KOPT-K1 (cell line): ENCODE measurements around the gene CCSER1.
"Not testable (repeated sequence)": the region's sequence is repeated elsewhere in the genome, so short reads cannot be mapped to it uniquely, and the experiment has no call there.

Source experiments
- H3K27ac ChIP-seq: fragments of 200-600 bp; sonication (generic); 2 replicates; pipeline ENCODE4 v1.5.1; 2016; ENCODE audit warnings: antibody characterized with exemption, mild to moderate bottlenecking, low read depth, low read length; ENCODE audit not compliant: poor library complexity, severe bottlenecking
- H3K36me3 ChIP-seq: fragments of 200-600 bp; sonication (generic); 2 replicates; pipeline ENCODE4 v1.5.1; 2017; ENCODE audit warnings: antibody characterized with exemption, mild to moderate bottlenecking, low read length, moderate library complexity; ENCODE audit not compliant: insufficient read depth
- H3K9me3 ChIP-seq: fragments of 200-600 bp; sonication (generic); 2 replicates; pipeline ENCODE4 v1.5.1; 2017; ENCODE audit warnings: antibody characterized with exemption, low read length, mild to moderate bottlenecking; ENCODE audit not compliant: insufficient read depth, poor library complexity, severe bottlenecking

The CCSER1 gene

DNA sequence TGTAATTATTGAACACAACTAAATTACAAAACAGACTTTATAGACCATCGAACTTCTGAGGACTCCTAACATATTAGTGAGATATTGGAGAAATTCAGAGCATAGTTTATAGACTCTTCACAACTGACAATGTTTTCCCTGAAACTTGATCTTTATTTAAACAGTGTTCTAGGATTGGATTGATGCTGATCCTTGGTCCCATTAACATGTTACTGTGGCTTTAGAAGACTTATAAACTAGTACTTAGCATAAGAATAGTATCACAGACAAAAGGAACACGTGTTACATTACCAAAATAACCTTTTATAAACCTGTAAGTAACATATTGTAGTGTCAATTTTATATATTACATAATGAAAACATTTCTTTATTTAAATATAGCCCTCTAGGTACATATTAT, 689.6 kb downstream of the CCSER1 start:
- Histone ChIP-seq H3K9me3 (no peaks in the 10 kb centered on the region), H3K36me3 (no peaks in the 10 kb centered on the region), H3K27ac (no peak overlapping the region)

DNA sequence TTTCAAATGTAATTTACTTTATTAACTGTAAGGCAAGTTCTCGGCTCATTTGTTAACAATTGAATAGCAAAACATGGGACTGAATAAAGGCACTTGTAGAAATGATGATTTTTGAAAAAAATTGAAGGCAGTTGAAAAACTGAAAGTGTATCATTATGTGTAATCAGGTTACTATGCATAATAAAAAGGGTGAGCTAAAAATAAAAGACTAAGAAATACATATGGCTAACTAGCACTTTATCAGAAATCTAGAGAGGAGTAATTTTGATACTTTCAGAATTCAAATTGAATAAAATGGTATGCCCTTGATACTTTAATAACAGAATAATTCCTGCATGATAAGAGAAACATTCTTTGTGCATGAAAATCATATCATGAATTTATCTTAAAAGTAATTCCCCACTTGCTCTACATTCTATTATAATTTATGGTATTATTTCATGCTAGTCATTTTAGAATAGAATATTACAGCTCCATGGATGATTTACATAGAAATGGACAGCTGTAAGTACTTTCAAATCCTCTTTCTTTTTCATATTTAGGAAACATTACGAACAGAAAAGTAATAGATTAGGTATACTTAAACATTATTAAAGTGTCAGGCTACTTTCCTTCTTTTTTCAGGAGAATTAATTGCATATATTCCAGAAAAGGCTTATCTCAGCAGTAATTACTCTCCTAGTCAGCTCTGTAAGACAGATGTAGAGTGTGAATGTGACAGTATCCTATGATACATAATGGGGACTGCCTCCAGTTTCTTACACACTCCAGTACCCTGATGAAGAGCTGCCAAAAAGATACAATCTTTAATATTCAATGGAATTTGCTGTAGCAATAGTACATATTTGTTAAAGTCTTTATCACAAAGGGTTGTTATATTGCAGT, 697.3 kb downstream of the CCSER1 start:
- H3K27ac ChIP-seq, result no peak overlapping the region
- H3K9me3 ChIP-seq, result no peaks in the 10 kb centered on the region
- no peaks in the 10 kb centered on the region for H3K36me3 ChIP-seq

- no peak overlapping the region for H3K27ac ChIP-seq
- no peaks in the 10 kb centered on the region for H3K36me3 ChIP-seq
- no peaks in the 10 kb centered on the region for H3K9me3 ChIP-seq
These were observed 698.7 kb downstream of the CCSER1 start for GRCh38 chr4:90825849-90826248.

GRCh38 chr4:90833706-90834105, 706.5 kb downstream of the CCSER1 start:
- H3K27ac ChIP-seq, result no peak overlapping the region

DNA sequence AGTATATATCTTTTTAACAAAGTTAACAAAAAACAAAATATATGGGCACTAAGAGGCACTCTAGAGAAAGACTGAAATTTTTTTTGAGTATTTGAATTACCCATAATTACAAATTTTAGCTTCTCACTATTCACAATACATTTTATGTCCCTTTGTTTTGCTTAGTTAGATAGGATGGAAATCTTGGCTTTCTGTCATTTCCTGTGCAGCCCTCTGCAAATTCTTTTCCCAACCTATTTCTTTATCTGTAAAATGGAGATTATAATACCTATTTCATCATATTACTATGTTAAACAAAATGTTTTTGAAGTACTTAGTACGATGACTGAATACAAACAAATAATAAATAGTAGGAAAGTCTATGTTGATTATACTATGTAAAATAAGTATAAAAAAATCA, 710.0 kb downstream of the CCSER1 start:
- no peaks in the 10 kb centered on the region for H3K36me3 ChIP-seq
- H3K27ac ChIP-seq, result no peak overlapping the region
- H3K9me3 ChIP-seq, result no peaks in the 10 kb centered on the region

More at GRCh38 chr4:90833706-90834105, 706.5 kb downstream of the CCSER1 start:
- H3K9me3 ChIP-seq, result no peaks in the 10 kb centered on the region
- no peaks in the 10 kb centered on the region for H3K36me3 ChIP-seq

- H3K9me3 ChIP-seq, H3K27ac ChIP-seq, H3K36me3 ChIP-seq: not testable (repeated sequence)
These were observed 711.7 kb downstream of the CCSER1 start for GRCh38 chr4:90838859-90839258.

DNA sequence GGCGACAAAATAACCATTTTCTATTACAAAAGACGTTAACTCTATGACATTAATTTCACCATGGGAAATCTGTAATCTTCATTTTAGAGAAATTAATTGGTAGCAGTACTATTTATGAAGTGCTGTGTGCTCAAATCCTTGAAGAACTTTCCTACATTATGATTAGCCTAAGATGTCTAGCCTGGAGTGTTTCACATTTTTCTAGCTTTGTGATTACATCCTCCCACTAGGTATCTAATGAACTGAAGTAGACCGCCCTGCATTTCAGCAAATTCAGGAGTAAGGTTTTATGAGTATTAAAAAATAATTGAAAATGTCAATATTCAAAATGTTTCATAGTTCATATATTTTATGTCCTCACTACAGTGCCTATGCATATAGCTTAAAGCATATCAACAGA, 713.1 kb downstream of the CCSER1 start:
- H3K36me3 ChIP-seq, result no peaks in the 10 kb centered on the region
- H3K27ac ChIP-seq, result no peak overlapping the region
- H3K9me3 ChIP-seq, result no peaks in the 10 kb centered on the region

- no peaks in the 10 kb centered on the region for H3K36me3 ChIP-seq
- H3K9me3 ChIP-seq, result no peaks in the 10 kb centered on the region
- H3K27ac ChIP-seq, result no peak overlapping the region
These were observed 713.6 kb downstream of the CCSER1 start for GRCh38 chr4:90840828-90841227.

GRCh38 chr4:90841676-90842075, 714.5 kb downstream of the CCSER1 start:
- Histone ChIP-seq H3K36me3 (no peaks in the 10 kb centered on the region), H3K9me3 (no peaks in the 10 kb centered on the region), H3K27ac (no peak overlapping the region)

DNA sequence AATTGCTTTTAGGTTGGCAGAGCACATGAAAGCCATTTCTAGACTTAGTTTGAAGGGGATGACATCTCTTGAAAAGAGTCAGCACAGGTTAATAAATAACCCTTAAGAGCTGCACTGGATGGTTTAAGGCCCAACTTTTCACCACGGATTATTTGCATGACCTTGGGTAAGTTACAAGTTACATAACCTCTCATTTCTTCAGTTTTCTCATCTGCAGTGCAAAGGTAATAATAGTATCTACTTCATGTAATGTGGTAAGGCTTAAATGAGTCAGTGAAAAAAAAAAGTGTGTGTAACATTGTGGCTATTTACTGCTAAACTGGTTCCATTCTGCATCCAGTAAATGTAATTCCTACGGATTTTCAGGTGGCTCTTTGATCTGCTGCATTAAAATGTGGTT, 715.8 kb downstream of the CCSER1 start:
- H3K36me3 ChIP-seq, result no peaks in the 10 kb centered on the region
- H3K9me3 ChIP-seq, result no peaks in the 10 kb centered on the region
- no peak overlapping the region for H3K27ac ChIP-seq

DNA sequence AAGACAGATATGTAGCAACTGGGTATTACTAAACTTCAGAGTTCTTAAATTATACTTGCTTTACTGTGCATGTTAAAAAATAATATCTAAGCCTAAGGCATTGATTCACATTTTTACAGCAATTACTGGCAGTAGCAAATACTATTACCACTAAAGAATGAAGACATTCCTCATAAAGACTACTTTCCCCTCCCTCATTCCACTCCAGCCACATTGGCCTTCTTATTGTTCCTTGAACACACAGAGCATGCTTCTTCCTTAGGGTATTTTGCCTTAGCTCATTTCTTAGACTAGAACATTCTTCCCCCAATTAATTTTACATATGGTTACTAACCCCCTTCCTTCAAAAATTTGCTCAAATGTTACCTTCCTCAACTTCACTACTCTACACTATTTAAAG, 717.0 kb downstream of the CCSER1 start:
- H3K9me3 ChIP-seq, result no peaks in the 10 kb centered on the region
- H3K36me3 ChIP-seq, result no peaks in the 10 kb centered on the region
- no peak overlapping the region for H3K27ac ChIP-seq

DNA sequence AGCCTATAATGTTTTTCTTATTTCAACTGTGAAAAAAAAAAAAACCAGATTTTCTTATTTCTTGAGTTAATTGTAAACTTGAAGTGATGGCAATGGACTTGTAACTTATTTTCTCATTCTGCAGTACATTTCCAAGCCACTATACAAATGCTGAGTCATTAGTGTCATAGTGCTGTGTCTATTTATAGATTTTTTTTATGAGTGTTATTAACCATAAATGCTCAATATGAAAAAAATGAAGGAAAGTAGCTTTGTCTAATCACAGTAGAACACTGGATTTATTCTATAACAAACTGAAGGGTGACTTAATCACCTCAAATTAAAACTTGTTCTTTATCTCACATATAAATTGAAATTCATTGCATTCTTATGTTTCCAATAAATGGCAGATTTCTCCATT, 718.6 kb downstream of the CCSER1 start:
- Histone ChIP-seq H3K9me3 (no peaks in the 10 kb centered on the region), H3K27ac (no peak overlapping the region), H3K36me3 (no peaks in the 10 kb centered on the region)

DNA sequence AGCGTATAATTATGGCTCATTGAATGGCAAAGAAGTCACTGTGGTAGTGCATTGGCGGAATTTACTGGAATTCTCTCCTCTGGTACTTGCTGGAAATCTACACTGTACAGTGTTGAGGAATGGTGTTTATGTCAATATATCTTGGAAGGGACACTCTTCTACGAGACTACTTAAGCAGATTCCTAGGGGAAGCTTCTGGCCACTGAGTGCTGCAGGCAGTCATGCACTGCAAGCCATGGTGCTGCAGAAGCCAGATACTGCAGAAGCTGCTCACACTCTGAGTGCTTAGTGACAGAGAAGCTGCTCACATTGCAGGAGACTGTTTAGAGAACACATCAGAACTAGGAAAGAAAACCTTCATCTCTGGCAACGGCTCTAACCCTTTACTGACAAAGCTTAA, 725.0 kb downstream of the CCSER1 start:
- Histone ChIP-seq H3K36me3 (no peaks in the 10 kb centered on the region), H3K9me3 (no peaks in the 10 kb centered on the region), H3K27ac (no peak overlapping the region)

DNA sequence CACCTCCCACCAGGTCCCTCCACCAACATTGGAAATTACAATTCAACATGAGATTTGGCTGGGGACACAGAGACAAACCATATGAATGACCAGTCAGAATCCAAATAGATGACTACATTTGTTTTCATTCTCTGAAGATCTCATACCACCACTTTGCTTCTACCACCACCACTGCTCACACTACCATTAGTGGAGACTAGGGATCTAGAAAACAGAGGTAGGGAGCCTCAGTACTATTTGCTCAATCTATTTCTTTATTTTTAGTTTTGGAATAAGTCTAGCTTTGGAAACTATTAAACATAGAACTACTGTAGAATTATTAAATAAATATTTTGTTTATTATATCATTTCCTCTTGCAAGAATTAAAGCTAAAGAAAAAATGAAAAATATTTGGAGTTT, 727.9 kb downstream of the CCSER1 start:
- Histone ChIP-seq H3K27ac (no peak overlapping the region), H3K36me3 (no peaks in the 10 kb centered on the region), H3K9me3 (no peaks in the 10 kb centered on the region)

DNA sequence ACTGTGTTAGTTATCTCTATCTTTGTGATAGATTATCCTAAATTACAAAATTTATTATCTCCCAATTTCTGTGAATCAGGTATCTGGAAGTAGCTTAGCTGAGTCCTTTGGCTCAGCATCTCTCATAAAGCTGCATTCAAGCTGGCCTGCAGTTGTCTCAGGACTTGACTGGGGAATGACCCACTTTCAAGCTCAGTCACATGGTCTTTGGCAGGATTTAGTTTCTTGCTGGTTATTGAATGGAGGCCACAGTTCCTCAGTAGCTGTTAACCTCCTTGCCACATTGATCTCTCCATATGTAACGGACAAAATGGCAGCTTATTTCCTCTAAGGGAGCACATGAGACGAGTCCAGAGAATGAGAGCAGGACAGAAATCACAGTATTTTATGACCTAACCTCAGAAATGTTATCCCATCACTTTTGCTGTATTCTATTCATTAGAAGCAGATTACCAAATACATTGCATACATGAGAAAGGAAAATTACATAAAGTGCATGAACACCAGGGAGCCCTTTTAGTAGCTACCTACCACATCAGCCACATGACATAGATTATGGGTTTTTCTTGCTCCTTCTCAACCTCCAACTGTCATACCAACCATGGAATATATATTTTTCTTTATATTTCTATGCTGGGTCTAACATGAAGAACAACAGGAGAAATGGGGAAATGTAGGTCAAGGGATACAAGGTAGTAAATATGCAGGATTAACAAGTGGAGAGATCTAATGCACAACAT, 730.1 kb downstream of the CCSER1 start:
- Histone ChIP-seq H3K27ac (no peak overlapping the region), H3K36me3 (no peaks in the 10 kb centered on the region), H3K9me3 (no peaks in the 10 kb centered on the region)

DNA sequence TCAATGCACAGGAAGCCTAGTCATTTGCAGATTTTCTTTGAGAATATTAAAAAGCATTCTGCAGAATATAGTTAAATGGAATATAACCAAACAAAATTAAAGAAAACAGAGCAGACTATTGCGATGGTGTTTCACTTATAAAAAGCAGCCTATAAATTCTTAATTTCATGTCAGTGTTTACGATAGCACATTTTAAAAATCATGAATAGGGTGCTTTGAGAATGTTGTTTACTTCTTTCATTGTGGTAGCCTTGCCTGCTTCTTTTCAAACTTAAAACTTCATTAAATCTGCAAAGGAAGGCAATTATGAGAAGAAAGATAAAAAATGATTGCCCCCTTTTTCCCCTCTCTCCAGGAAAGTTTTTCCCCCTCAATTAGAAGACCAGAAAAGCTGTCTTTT, 748.6 kb downstream of the CCSER1 start:
- Histone ChIP-seq H3K27ac (no peak overlapping the region), H3K9me3 (no peaks in the 10 kb centered on the region), H3K36me3 (no peaks in the 10 kb centered on the region)
